ENCODE measurements around the gene BMPER. TPM values are rescaled to one million over a fixed set of nuclear protein-coding genes. Genes with fewer than 3 reads are reported as not detected.

BMPER gene
- total RNA-seq, 1 experiment from 2014 or later: not detected

GRCh38 chr7:33933611-33934281 is 28.4 kb downstream of the BMPER start:
- Histone ChIP-seq H3K9me3 (ENCODE audit: control insufficient read depth, insufficient read depth, low read depth, low read length) (no peaks in the 10 kb centered on the region), H3K36me3 (ENCODE audit: control insufficient read depth, insufficient read depth, low read length) (no peaks in the 10 kb centered on the region), H3K4me3 (ENCODE audit: low read depth in 2 of 2, low read length in 2 of 2) (no peak overlapping the region), H3K4me1 (ENCODE audit: control insufficient read depth, insufficient read depth, low read length) (no peaks in the 10 kb centered on the region; the same call in 1 of the 2 replicates), H3K27me3 (ENCODE audit: control insufficient read depth, insufficient read depth, low read length) (peaks cover 12% of the 10 kb centered on the region), H3K27ac (ENCODE audit: low read length) (no peak overlapping the region)
- no peak for TF ChIP-seq TCF7L2 (IDR thresholded peaks at IDR 0.05; ENCODE audit: low read depth, low read length)
- intact Hi-C loops (cut with micrococcal nuclease; ENCODE audit: unreplicated experiment) (loop anchor here (1.0 to 5.0 kb wide), 3 partner anchors 176 to 749 kb away; no protein-coding TSS in a partner anchor), in situ Hi-C loops (cut with HindIII; ENCODE audit: low pct_unique_long_range_greater_than_20kb, low sequenced_read_pairs) (no loop called here)
- peak; percentile 70 for DNase-seq (ENCODE audit: low read depth, low spot score)
- CTCF ChIA-PET: interaction anchor here (0.6 to 1.4 kb wide), 4 partner anchors 11 to 750 kb away, joined by 3 to 13 read pairs (median 5); no protein-coding TSS in a partner anchor
- POLR2A ChIA-PET: no interaction called here
- no TSS peak for BruUV-seq (replicated peaks)
- no peak for ATAC-seq

GRCh38 chr7:33934391-33934790 is 29.1 kb downstream of the BMPER start:
- CTCF ChIA-PET: no interaction called here

More at GRCh38 chr7:33934391-33934790, 29.1 kb downstream of the BMPER start:
- POLR2A ChIA-PET: no interaction called here
- DNase-seq (ENCODE audit: low read depth, low spot score): no peak
- in situ Hi-C loops (cut with HindIII; ENCODE audit: low pct_unique_long_range_greater_than_20kb, low sequenced_read_pairs): no loop called here
- Histone ChIP-seq H3K4me1 (ENCODE audit: control insufficient read depth, insufficient read depth, low read length) (no peaks in the 10 kb centered on the region; the same call in 1 of the 2 replicates), H3K4me3 (ENCODE audit: low read depth in 2 of 2, low read length in 2 of 2) (no peak overlapping the region), H3K9me3 (ENCODE audit: control insufficient read depth, insufficient read depth, low read depth, low read length) (no peaks in the 10 kb centered on the region), H3K27me3 (ENCODE audit: control insufficient read depth, insufficient read depth, low read length) (peaks cover 12% of the 10 kb centered on the region), H3K36me3 (ENCODE audit: control insufficient read depth, insufficient read depth, low read length) (no peaks in the 10 kb centered on the region), H3K27ac (ENCODE audit: low read length) (no peak overlapping the region)
- TF ChIP-seq SIN3A (IDR thresholded peaks at IDR 0.05; ENCODE audit: borderline replicate concordance, insufficient read depth, low read depth, low read length) (no peak), CTCF (IDR thresholded peaks at IDR 0.05) (no peak), POLR2AphosphoS5 (IDR thresholded peaks at IDR 0.05; ENCODE audit: low read depth, low read length) (no peak), REST (IDR thresholded peaks at IDR 0.05; ENCODE audit: insufficient read depth in 1 of 2, low read depth in 2 of 2, low read length in 1 of 2) (no peak), TCF7L2 (IDR thresholded peaks at IDR 0.05; ENCODE audit: low read depth, low read length) (no peak)
- BruUV-seq (replicated peaks): no TSS peak
- no peak for ATAC-seq
- intact Hi-C loops (cut with micrococcal nuclease; ENCODE audit: unreplicated experiment): loop anchor here (5.0 kb wide), 1 partner anchor 177 kb away; no protein-coding TSS in a partner anchor
